H54 (cell line): ENCODE results near the gene SHCBP1L.

Experiments
- DNase-seq: peaks from one replicate; pipeline ENCODE4 v3.0.0; 2011; ENCODE audit warnings: low spot score, mixed read lengths; ENCODE audit not compliant: insufficient read length
- FAIRE-seq: peaks from 3 replicates; lab custom pipeline; 2011; peaks lifted over from hg19 to GRCh38; lab: Jason Lieb, UNC
- POLR2A ChIP-seq: IDR thresholded peaks from 2 replicates; pipeline ENCODE4 v1.6.1; 2011; ENCODE audit warnings: low read depth, mild to moderate bottlenecking, low read length

SHCBP1L gene

DNA sequence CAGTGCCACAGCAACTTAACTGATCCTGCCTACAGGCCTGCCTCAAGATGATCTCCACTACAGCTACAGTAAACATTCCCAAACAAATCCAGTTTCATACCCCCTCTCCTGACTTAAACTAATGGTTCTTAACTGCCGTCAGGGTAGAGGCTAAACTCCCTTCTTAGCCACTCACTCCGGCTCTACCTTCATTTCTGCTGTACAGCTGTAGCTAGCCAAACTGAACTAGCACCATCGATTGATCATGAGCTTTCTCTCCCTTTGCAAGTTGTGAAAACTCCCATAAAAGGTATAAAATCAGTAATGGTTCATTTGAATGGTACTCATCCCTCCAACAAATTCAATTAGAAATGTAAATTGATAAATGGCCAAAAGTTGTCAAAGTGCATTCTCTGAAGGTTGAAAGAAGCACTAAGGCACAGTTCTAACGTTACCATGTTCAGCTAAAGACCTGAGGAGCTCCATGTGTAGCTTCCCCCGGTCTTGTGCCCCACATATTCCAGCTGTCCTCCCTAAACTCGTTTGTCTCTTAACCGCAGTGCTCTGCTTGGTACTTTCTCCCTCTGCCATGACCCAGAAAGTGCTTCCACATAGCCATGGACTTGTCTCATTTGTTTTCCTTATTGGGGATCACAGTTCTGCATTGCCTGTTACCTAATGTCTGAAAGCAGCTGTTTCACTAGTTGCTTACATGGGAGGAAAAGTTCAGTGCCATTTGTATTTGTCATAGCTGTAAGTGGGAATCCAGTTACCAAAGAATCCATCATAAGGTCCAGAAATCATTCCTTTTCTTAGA lies 64.0 kb downstream of the SHCBP1L start:
- no peak for TF ChIP-seq POLR2A
- DNase-seq = no peak
- no peak for FAIRE-seq

DNA sequence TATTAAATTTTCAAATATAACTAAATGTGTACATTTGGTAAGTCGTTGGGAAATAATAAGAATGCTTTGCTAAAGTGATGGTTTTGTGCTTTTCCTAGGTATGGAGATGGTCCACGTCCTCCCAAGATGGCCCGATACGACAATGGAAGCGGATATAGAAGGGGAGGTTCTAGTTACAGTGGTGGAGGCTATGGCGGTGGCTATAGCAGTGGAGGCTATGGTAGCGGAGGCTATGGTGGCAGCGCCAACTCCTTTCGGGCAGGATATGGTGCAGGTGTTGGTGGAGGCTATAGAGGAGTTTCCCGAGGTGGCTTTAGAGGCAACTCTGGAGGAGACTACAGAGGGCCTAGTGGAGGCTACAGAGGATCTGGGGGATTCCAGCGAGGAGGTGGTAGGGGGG lies 66.0 kb downstream of the SHCBP1L start:
- no peak for TF ChIP-seq POLR2A
- FAIRE-seq (no peak), DNase-seq (no peak)

- no peak for TF ChIP-seq POLR2A
- DNase-seq = no peak
- FAIRE-seq = no peak
These were observed 67.4 kb downstream of the SHCBP1L start for GRCh38 chr1:182885591-182885990.

DNA sequence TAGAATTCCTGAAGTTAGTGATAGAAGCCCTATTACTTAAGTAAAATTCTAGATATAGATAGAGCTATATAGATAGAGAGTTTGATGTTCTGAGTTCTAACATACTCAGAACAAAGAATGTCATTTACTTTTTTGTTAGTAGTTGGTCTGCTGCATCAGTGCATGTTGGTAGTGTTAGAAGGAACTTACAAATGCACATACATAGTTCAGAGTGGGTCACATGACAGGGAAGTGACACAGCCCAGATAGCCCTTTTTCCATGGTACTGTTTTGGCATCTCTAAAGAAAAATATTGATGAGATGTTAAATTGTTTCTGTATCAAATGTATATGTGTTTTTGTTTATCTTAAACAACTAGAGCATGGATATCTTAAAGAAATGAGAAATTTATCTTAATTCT lies 68.1 kb downstream of the SHCBP1L start:
- TF ChIP-seq POLR2A = no peak
- FAIRE-seq = no peak
- DNase-seq = no peak

- DNase-seq (no peak), FAIRE-seq (no peak)
- no peak for TF ChIP-seq POLR2A
These were observed 75.1 kb downstream of the SHCBP1L start for GRCh38 chr1:182877842-182878241.

- no peak for FAIRE-seq
- no peak for DNase-seq
- TF ChIP-seq POLR2A = no peak
These were observed 75.6 kb downstream of the SHCBP1L start for GRCh38 chr1:182877331-182877730.

- FAIRE-seq (no peak), DNase-seq (no peak)
- TF ChIP-seq POLR2A = no peak
These were observed 77.1 kb downstream of the SHCBP1L start for GRCh38 chr1:182875889-182876288.

DNA sequence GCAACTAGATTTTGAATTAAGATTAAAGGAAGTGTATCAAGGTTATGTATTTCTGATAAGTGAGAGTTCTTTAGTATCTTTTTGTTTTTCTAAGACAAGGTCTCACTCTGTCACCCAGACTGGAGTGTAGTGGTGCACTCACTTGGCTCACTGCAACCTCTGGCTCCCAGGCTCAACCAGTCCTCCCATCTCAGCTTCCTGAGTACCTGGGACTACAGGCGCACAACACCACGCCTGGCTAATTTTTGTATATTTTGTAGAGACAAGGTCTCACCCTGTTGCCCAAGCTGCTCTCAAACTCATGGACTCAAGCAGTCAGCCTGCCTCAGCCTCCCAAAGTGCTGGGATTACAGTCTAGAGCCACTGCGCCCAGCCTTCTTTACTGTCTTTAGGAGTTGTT lies 80.1 kb downstream of the SHCBP1L start:
- no peak for TF ChIP-seq POLR2A
- DNase-seq (no peak), FAIRE-seq (no peak)

GRCh38 chr1:182869241-182869666 lies 83.7 kb downstream of the SHCBP1L start:
- no peak for TF ChIP-seq POLR2A
- FAIRE-seq (no peak), DNase-seq (no peak)

DNA sequence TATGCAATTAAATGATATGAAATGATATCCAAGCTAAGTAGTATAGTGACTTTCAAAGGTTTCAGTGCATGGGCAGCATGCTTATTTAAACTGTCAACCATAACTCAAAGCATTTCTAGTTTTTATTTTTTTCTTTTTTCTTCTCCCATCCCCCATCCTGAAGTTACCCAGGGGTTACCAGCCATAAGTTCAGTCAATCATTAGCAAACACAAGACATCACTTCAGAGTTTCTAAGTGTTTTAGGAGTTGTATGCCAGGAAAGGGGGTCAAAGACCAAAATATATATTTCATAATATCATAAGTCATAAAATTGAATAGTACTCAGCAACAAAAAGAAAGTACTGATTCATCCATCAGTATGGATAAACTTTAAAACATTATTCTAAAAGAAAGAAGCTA lies 85.1 kb downstream of the SHCBP1L start:
- DNase-seq = no peak
- FAIRE-seq = no peak
- TF ChIP-seq POLR2A = no peak

GRCh38 chr1:182863940-182864339 lies 89.0 kb downstream of the SHCBP1L start:
- no peak for TF ChIP-seq POLR2A
- FAIRE-seq (no peak), DNase-seq (no peak)

- no peak for TF ChIP-seq POLR2A
- DNase-seq (no peak), FAIRE-seq (no peak)
These were observed 90.1 kb downstream of the SHCBP1L start for GRCh38 chr1:182862827-182863226.

GRCh38 chr1:182861994-182862393 lies 91.0 kb downstream of the SHCBP1L start:
- no peak for FAIRE-seq
- no peak for DNase-seq
- TF ChIP-seq POLR2A = no peak

GRCh38 chr1:182860658-182861057 lies 92.3 kb downstream of the SHCBP1L start:
- no peak for TF ChIP-seq POLR2A
- DNase-seq (no peak), FAIRE-seq (peak; percentile 11)

DNA sequence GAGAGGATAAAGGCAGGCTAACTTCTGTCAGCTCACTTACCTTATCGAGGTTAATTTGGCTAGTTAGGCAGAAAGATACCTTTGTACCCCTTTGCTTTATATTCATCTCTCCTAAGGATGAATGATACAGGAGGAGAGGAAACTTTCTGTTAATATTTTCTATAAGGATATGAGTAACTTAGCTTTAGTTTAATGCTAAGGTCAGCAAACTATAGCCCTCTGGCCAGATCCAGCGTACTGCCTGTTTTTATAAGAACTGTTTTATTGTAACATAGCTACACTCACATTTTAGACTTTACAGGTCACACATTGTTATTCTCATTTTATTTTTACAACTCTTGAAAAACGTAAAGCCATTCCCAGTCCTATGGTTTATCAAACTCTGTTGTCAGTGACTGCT lies 95.8 kb downstream of the SHCBP1L start:
- no peak for DNase-seq

DNA sequence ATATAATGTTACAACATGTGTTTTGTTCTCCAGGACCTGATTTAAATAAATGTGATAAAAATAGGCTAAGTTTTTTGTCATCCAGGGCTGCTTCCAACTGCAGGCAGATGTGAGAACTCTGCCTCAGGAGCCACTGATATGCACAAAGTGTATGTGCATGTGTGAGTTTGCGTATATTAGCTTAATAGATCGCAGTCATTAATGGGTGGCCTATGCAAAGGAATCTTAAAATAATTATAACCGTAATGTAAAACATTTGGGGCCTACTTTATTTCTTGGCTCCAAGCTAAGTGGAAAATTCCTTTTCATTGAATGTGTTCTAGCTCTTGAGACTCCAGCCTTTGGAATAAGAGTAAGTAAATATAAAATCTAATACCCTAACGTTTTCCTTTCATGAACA lies 97.1 kb downstream of the SHCBP1L start:
- no peak for DNase-seq
- FAIRE-seq = no peak
- no peak for TF ChIP-seq POLR2A

More for the DNA sequence above, 95.8 kb downstream of the SHCBP1L start:
- TF ChIP-seq POLR2A = no peak
- no peak for FAIRE-seq
